ES-I3 (cell line): ENCODE measurements around the gene VPS13C.

Source experiments
- H3K36me3 ChIP-seq: 2 replicates; pipeline ENCODE4 v1.6.1; 2013; ENCODE audit warnings: mild to moderate bottlenecking, low read length, control low read depth, moderate library complexity; ENCODE audit not compliant: insufficient read depth
- H3K4me1 ChIP-seq: 2 replicates; pipeline ENCODE4 v1.6.1; 2013; ENCODE audit warnings: mild to moderate bottlenecking, control low read depth, low read length; ENCODE audit not compliant: insufficient read depth
- H3K9ac ChIP-seq: 2 replicates; pipeline ENCODE4 v1.6.1; 2013; ENCODE audit warnings: low read depth, mild to moderate bottlenecking, low read length, moderate library complexity
- H3K9me3 ChIP-seq: 2 replicates; pipeline ENCODE4 v1.6.1; 2013; ENCODE audit warnings: mild to moderate bottlenecking, low read length, moderate library complexity; ENCODE audit not compliant: control insufficient read depth, insufficient read depth

Gene VPS13C, protein sequence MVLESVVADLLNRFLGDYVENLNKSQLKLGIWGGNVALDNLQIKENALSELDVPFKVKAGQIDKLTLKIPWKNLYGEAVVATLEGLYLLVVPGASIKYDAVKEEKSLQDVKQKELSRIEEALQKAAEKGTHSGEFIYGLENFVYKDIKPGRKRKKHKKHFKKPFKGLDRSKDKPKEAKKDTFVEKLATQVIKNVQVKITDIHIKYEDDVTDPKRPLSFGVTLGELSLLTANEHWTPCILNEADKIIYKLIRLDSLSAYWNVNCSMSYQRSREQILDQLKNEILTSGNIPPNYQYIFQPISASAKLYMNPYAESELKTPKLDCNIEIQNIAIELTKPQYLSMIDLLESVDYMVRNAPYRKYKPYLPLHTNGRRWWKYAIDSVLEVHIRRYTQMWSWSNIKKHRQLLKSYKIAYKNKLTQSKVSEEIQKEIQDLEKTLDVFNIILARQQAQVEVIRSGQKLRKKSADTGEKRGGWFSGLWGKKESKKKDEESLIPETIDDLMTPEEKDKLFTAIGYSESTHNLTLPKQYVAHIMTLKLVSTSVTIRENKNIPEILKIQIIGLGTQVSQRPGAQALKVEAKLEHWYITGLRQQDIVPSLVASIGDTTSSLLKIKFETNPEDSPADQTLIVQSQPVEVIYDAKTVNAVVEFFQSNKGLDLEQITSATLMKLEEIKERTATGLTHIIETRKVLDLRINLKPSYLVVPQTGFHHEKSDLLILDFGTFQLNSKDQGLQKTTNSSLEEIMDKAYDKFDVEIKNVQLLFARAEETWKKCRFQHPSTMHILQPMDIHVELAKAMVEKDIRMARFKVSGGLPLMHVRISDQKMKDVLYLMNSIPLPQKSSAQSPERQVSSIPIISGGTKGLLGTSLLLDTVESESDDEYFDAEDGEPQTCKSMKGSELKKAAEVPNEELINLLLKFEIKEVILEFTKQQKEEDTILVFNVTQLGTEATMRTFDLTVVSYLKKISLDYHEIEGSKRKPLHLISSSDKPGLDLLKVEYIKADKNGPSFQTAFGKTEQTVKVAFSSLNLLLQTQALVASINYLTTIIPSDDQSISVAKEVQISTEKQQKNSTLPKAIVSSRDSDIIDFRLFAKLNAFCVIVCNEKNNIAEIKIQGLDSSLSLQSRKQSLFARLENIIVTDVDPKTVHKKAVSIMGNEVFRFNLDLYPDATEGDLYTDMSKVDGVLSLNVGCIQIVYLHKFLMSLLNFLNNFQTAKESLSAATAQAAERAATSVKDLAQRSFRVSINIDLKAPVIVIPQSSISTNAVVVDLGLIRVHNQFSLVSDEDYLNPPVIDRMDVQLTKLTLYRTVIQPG (N-terminal part only)

DNA sequence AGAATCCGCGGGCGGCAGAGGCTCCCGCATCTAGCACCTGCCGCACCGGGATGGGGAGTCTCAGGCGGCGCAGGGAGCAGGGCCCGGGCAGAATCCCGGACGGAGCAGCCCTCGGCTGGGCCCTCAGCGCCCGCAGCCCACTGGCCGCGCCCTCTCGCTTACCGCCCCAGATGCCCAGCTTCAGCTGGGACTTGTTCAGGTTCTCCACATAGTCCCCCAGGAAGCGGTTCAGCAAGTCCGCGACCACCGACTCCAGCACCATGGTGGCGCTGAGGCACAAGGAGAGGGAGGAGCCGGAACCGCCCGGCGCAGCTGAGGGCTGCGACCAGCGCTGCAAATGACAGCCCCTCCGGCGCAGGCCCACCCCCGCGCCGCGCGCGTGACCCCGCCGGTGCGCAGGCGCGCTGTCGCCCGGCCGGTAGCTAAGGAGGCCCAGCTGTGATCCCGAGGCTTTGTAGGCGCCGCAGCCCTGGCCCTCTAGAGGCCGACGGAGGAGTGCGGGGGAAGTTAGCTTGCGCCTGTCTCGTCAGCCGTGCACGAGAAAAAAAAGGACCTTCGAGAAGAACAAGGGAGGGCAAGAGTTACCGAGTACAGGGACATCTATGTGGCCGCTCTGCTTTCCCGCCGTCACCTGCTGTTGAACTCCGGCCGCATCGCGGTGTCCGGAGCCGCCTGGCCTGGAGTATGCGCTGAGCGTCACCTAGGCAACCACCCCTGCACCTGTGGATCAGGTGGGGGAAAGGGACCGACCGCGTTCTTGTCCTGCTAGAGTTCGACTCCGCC lies at the start of gene VPS13C:
TSS of gene VPS13C (minus strand) at position 335 of the 783 bp plus-strand sequence. CDS start at position 262, 73 bp downstream.
- Histone ChIP-seq H3K36me3 (no peaks in the 10 kb centered on the region), H3K9me3 (no peaks in the 10 kb centered on the region), H3K4me1 (no peaks in the 10 kb centered on the region; the same call in 1 of the 2 replicates), H3K9ac (peak within 1 kb of the TSS; percentile 54)

- no peaks in the 10 kb centered on the region for H3K36me3 ChIP-seq
- H3K9ac ChIP-seq, result no peak overlapping the region
- no peaks in the 10 kb centered on the region for H3K9me3 ChIP-seq
- H3K4me1 ChIP-seq, result no peaks in the 10 kb centered on the region
These were observed 49.2 kb upstream of the VPS13C start for GRCh38 chr15:62109437-62109836.

GRCh38 chr15:62108411-62108810 lies 48.2 kb upstream of the VPS13C start:
- no peaks in the 10 kb centered on the region for H3K9me3 ChIP-seq
- no peaks in the 10 kb centered on the region for H3K4me1 ChIP-seq
- no peaks in the 10 kb centered on the region for H3K36me3 ChIP-seq
- no peak overlapping the region for H3K9ac ChIP-seq

- Histone ChIP-seq H3K9me3 (no peaks in the 10 kb centered on the region), H3K4me1 (no peaks in the 10 kb centered on the region), H3K9ac (no peak overlapping the region), H3K36me3 (no peaks in the 10 kb centered on the region)
These were observed 47.4 kb upstream of the VPS13C start for GRCh38 chr15:62107571-62108121.

GRCh38 chr15:62106096-62106495 lies 45.8 kb upstream of the VPS13C start:
- Histone ChIP-seq H3K9me3 (no peaks in the 10 kb centered on the region), H3K9ac (no peak overlapping the region), H3K36me3 (no peaks in the 10 kb centered on the region), H3K4me1 (no peaks in the 10 kb centered on the region)

- Histone ChIP-seq H3K9ac (no peak overlapping the region), H3K4me1 (no peaks in the 10 kb centered on the region), H3K36me3 (no peaks in the 10 kb centered on the region), H3K9me3 (no peaks in the 10 kb centered on the region)
These were observed 45.0 kb upstream of the VPS13C start for GRCh38 chr15:62105266-62105665.

DNA sequence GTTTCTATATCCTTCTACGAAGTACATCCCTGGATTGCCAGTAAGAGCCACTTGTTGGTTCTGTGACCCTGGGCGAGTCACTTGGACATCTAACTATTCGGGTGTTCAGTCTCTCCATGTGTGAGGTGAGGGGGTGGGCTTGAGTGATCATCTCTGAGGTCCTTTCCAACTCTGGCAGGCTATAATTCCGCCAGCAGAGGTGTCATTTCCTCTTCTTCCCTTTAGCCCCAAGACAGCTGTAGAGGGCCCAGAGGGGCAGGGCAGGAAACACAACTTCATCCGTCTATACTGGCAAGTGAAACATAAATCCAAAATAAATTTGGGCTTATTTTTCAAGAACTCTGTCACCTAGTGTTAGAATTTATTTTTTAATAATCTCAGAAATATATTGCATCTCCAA lies 44.6 kb upstream of the VPS13C start:
- Histone ChIP-seq H3K36me3 (no peaks in the 10 kb centered on the region), H3K9ac (no peak overlapping the region), H3K9me3 (no peaks in the 10 kb centered on the region), H3K4me1 (no peaks in the 10 kb centered on the region)

DNA sequence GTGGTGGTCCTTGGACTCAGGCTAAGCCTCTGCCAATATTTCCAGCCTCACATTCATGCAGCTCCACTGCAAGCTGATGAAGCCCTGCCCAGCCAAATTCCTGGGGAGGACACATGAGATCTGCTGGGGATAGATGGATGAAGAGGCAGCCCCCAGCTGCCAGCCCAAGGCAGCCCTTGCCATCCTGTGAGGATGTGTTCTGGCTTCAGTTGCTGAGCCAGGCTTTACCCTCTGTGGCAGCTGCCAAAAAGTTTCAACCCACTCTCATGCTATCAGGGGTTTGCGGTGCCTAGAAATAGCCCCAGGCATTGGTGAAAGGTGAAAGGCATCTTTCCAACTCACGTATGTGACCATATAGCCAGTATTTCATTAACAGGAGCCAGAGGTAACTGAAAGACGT lies 44.2 kb upstream of the VPS13C start:
- H3K9me3 ChIP-seq, result no peaks in the 10 kb centered on the region
- no peak overlapping the region for H3K9ac ChIP-seq

GRCh38 chr15:62103431-62103830 lies 43.2 kb upstream of the VPS13C start:
- H3K4me1 ChIP-seq, result no peaks in the 10 kb centered on the region
- H3K9ac ChIP-seq, result no peak overlapping the region
- no peaks in the 10 kb centered on the region for H3K36me3 ChIP-seq
- H3K9me3 ChIP-seq, result no peaks in the 10 kb centered on the region

More for the DNA sequence above, 44.2 kb upstream of the VPS13C start:
- Histone ChIP-seq H3K36me3 (no peaks in the 10 kb centered on the region), H3K4me1 (no peaks in the 10 kb centered on the region)

- H3K36me3 ChIP-seq, result no peaks in the 10 kb centered on the region
- H3K4me1 ChIP-seq, result no peaks in the 10 kb centered on the region
- no peaks in the 10 kb centered on the region for H3K9me3 ChIP-seq
- no peak overlapping the region for H3K9ac ChIP-seq
These were observed 38.9 kb upstream of the VPS13C start for GRCh38 chr15:62099094-62099601.

GRCh38 chr15:62094388-62094787 lies 34.1 kb upstream of the VPS13C start:
- Histone ChIP-seq H3K4me1 (no peaks in the 10 kb centered on the region), H3K9me3 (no peaks in the 10 kb centered on the region), H3K9ac (no peak overlapping the region), H3K36me3 (no peaks in the 10 kb centered on the region)

DNA sequence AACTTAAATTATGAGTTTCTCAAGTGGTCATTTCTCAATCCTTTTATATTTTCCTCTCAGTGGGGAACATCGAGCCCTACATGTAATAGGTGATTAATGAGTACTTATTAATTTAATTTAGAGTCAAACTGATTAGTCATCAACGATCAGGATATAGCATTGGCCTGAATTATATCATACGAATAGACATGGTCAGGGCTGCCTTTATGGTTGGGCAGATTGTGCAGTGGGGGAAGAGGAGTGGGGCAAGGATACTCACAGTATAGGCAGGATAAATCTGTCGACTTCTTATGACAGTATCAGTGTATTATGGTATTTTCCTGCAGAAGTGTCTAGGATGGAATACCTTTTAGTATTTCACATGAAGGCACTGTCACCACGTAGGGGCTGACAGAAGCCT lies 33.6 kb upstream of the VPS13C start:
- no peak overlapping the region for H3K9ac ChIP-seq
- no peaks in the 10 kb centered on the region for H3K36me3 ChIP-seq
- no peaks in the 10 kb centered on the region for H3K9me3 ChIP-seq
- H3K4me1 ChIP-seq, result no peaks in the 10 kb centered on the region

DNA sequence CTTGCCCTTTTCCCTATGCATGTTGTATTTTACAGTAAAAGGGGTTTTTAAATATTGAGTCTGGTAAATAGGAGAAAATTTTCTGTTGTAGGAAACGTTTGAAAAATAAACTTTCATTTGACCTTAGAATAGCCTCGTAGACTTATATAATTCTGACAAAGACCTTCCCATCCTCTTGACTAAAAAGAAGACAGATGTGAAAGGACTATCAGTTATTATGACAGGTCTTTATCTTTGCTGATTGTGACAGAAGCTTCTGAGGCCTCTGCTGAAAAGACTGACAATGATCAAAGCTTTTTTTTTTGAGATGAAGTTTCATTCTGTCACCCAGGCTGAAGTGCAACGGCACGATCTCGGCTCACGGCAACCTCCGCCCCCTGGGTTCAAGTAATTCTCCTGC lies 30.7 kb upstream of the VPS13C start:
- Histone ChIP-seq H3K4me1 (no peaks in the 10 kb centered on the region), H3K9me3 (no peaks in the 10 kb centered on the region), H3K36me3 (no peaks in the 10 kb centered on the region), H3K9ac (no peak overlapping the region)
